Occipital lobe (tissue), 2 donors: Measurements from ENCODE around the gene HPS4. TPM values are rescaled to one million over a fixed set of nuclear protein-coding genes. Genes with fewer than 3 reads are reported as not detected.
"Not testable (repeated sequence)": the region's sequence is repeated elsewhere in the genome, so short reads cannot be mapped to it uniquely, and the experiment has no call there.

ENCODE experiments used
- DNase-seq: peaks from one replicate; lab custom pipeline; 2025; lab: John Stamatoyannopoulos, UW
- total RNA-seq: library from RNA; depleted of rRNA; stranded (reverse); fragments of >200 nt; gene quantifications from one replicate; pipeline ENCODE4 v1.2.3, GENCODE V29; 2014

HPS4 gene
- 35.1 TPM for total RNA-seq

GRCh38 chr22:26483439-26484359 lies at the start of gene HPS4, which contains the start of gene SRRD:
TSS of gene HPS4 (minus strand) at chr22:26483783. CDS start at chr22:26481762, 2,021 bp downstream.
TSS of gene SRRD (plus strand) at chr22:26483877. CDS start at chr22:26483891, 14 bp downstream.
- peak; percentile 77 for DNase-seq

- no peak for DNase-seq
Measured at GRCh38 chr22:26529345-26529744, 45.8 kb upstream of the HPS4 start.

- DNase-seq = not testable (repeated sequence)
Measured at GRCh38 chr22:26528518-26528917, 44.9 kb upstream of the HPS4 start.

GRCh38 chr22:26527574-26528465 lies 44.2 kb upstream of the HPS4 start:
- DNase-seq = no peak

GRCh38 chr22:26527167-26527566 lies 43.6 kb upstream of the HPS4 start:
- DNase-seq = no peak

- DNase-seq = no peak
Measured at GRCh38 chr22:26525946-26526564, 42.5 kb upstream of the HPS4 start.

- no peak for DNase-seq
Measured at GRCh38 chr22:26524870-26525269, 41.3 kb upstream of the HPS4 start.

GRCh38 chr22:26522592-26522991 lies 39.0 kb upstream of the HPS4 start:
- DNase-seq = no peak

- DNase-seq = no peak
Measured at GRCh38 chr22:26522012-26522411, 38.4 kb upstream of the HPS4 start.

GRCh38 chr22:26517429-26517828 lies 33.8 kb upstream of the HPS4 start:
- DNase-seq = no peak

GRCh38 chr22:26516503-26516902 lies 32.9 kb upstream of the HPS4 start:
- no peak for DNase-seq

GRCh38 chr22:26515931-26516330 lies 32.3 kb upstream of the HPS4 start:
- no peak for DNase-seq

- DNase-seq = no peak
Measured at GRCh38 chr22:26514419-26515161, 31.0 kb upstream of the HPS4 start.

- no peak for DNase-seq
Measured at GRCh38 chr22:26513838-26514237, 30.3 kb upstream of the HPS4 start.

GRCh38 chr22:26512149-26512793 lies 28.7 kb upstream of the HPS4 start, which contains the start of gene TFIP11:
TSS of gene TFIP11 (minus strand) at chr22:26512473. CDS start at chr22:26510272, 2,201 bp downstream.
- peak; percentile 94 for DNase-seq

- DNase-seq = no peak
Measured at GRCh38 chr22:26508148-26508547, 24.6 kb upstream of the HPS4 start.

- DNase-seq = no peak
Measured at GRCh38 chr22:26503758-26504157, 20.2 kb upstream of the HPS4 start.

GRCh38 chr22:26502688-26503561 lies 19.3 kb upstream of the HPS4 start:
- no peak for DNase-seq

GRCh38 chr22:26501996-26502395 lies 18.4 kb upstream of the HPS4 start:
- no peak for DNase-seq
